ENCODE measurements around the gene SNTN. TPM values are rescaled to one million over a fixed set of nuclear protein-coding genes. Genes with fewer than 3 reads are reported as not detected.

SNTN gene
- total and polyA plus RNA-seq, 2 experiments from 2014 or later: 0.70 TPM; not detected in 1

DNA sequence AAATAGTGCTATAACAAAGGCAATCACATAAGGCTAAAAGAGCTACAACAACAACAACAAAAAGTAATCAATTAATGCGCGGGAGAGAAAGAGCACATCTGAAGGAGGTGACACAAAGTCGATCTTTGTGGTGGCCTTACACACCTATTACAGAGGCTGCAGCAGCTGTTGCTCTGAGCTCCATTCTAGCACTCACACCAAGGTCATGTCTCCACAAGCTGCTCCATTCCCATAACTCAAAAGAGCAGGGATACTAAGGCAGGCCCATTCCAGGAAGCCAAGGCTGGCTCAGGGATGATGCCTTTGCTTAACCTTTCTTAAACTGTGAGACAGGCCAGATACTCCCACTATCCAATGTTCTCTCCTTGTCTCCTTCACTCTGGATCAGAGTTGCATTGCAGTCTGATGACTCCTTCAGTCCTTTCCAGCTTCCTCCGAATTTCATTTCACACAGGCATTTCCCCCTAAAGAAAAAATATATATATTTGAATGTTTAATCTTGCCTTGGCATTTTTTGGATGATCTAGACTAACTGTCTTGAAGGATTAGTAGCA, 52.7 kb downstream of the SNTN start:
- no peaks in the 10 kb centered on the region for H4K20me1 ChIP-seq (replicated peaks; ENCODE audit: insufficient read depth)
- Mint-ChIP-seq H3K27ac (no peak overlapping the region), H3K27me3 (ENCODE audit: insufficient read depth, low read depth, poor library complexity) (no peaks in the 10 kb centered on the region), H3K36me3 (ENCODE audit: low read depth) (no peaks in the 10 kb centered on the region), H3K9me3 (no peaks in the 10 kb centered on the region), H3K4me3 (no peak overlapping the region), H3K4me1 (no peaks in the 10 kb centered on the region)
- H3K4me1 ChIP-seq (ENCODE audit: insufficient read depth): no peaks in the 10 kb centered on the region
- TF ChIP-seq, protein P1, sequence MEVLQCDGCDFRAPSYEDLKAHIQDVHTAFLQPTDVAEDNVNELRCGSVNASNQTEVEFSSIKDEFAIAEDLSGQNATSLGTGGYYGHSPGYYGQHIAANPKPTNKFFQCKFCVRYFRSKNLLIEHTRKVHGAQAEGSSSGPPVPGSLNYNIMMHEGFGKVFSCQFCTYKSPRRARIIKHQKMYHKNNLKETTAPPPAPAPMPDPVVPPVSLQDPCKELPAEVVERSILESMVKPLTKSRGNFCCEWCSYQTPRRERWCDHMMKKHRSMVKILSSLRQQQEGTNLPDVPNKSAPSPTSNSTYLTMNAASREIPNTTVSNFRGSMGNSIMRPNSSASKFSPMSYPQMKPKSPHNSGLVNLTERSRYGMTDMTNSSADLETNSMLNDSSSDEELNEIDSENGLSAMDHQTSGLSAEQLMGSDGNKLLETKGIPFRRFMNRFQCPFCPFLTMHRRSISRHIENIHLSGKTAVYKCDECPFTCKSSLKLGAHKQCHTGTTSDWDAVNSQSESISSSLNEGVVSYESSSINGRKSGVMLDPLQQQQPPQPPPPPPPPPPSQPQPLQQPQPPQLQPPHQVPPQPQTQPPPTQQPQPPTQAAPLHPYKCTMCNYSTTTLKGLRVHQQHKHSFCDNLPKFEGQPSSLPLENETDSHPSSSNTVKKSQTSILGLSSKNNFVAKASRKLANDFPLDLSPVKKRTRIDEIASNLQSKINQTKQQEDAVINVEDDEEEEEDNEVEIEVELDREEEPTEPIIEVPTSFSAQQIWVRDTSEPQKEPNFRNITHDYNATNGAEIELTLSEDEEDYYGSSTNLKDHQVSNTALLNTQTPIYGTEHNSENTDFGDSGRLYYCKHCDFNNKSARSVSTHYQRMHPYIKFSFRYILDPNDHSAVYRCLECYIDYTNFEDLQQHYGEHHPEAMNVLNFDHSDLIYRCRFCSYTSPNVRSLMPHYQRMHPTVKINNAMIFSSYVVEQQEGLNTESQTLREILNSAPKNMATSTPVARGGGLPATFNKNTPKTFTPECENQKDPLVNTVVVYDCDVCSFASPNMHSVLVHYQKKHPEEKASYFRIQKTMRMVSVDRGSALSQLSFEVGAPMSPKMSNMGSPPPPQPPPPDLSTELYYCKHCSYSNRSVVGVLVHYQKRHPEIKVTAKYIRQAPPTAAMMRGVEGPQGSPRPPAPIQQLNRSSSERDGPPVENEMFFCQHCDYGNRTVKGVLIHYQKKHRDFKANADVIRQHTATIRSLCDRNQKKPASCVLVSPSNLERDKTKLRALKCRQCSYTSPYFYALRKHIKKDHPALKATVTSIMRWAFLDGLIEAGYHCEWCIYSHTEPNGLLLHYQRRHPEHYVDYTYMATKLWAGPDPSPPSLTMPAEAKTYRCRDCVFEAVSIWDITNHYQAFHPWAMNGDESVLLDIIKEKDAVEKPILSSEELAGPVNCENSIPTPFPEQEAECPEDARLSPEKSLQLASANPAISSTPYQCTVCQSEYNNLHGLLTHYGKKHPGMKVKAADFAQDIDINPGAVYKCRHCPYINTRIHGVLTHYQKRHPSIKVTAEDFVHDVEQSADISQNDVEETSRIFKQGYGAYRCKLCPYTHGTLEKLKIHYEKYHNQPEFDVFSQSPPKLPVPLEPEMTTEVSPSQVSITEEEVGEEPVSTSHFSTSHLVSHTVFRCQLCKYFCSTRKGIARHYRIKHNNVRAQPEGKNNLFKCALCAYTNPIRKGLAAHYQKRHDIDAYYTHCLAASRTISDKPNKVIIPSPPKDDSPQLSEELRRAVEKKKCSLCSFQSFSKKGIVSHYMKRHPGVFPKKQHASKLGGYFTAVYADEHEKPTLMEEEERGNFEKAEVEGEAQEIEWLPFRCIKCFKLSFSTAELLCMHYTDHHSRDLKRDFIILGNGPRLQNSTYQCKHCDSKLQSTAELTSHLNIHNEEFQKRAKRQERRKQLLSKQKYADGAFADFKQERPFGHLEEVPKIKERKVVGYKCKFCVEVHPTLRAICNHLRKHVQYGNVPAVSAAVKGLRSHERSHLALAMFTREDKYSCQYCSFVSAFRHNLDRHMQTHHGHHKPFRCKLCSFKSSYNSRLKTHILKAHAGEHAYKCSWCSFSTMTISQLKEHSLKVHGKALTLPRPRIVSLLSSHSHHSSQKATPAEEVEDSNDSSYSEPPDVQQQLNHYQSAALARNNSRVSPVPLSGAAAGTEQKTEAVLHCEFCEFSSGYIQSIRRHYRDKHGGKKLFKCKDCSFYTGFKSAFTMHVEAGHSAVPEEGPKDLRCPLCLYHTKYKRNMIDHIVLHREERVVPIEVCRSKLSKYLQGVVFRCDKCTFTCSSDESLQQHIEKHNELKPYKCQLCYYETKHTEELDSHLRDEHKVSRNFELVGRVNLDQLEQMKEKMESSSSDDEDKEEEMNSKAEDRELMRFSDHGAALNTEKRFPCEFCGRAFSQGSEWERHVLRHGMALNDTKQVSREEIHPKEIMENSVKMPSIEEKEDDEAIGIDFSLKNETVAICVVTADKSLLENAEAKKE (CRISPR knock-in tag; IDR thresholded peaks at IDR 0.05): no peak
- TF ChIP-seq, protein P2, sequence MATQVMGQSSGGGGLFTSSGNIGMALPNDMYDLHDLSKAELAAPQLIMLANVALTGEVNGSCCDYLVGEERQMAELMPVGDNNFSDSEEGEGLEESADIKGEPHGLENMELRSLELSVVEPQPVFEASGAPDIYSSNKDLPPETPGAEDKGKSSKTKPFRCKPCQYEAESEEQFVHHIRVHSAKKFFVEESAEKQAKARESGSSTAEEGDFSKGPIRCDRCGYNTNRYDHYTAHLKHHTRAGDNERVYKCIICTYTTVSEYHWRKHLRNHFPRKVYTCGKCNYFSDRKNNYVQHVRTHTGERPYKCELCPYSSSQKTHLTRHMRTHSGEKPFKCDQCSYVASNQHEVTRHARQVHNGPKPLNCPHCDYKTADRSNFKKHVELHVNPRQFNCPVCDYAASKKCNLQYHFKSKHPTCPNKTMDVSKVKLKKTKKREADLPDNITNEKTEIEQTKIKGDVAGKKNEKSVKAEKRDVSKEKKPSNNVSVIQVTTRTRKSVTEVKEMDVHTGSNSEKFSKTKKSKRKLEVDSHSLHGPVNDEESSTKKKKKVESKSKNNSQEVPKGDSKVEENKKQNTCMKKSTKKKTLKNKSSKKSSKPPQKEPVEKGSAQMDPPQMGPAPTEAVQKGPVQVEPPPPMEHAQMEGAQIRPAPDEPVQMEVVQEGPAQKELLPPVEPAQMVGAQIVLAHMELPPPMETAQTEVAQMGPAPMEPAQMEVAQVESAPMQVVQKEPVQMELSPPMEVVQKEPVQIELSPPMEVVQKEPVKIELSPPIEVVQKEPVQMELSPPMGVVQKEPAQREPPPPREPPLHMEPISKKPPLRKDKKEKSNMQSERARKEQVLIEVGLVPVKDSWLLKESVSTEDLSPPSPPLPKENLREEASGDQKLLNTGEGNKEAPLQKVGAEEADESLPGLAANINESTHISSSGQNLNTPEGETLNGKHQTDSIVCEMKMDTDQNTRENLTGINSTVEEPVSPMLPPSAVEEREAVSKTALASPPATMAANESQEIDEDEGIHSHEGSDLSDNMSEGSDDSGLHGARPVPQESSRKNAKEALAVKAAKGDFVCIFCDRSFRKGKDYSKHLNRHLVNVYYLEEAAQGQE (IDR thresholded peaks at IDR 0.05; ENCODE audit: unreplicated experiment): no peak
- no peak for TF ChIP-seq NANOG (IDR thresholded peaks at IDR 0.05; ENCODE audit: borderline replicate concordance)
- TF ChIP-seq, protein P3, sequence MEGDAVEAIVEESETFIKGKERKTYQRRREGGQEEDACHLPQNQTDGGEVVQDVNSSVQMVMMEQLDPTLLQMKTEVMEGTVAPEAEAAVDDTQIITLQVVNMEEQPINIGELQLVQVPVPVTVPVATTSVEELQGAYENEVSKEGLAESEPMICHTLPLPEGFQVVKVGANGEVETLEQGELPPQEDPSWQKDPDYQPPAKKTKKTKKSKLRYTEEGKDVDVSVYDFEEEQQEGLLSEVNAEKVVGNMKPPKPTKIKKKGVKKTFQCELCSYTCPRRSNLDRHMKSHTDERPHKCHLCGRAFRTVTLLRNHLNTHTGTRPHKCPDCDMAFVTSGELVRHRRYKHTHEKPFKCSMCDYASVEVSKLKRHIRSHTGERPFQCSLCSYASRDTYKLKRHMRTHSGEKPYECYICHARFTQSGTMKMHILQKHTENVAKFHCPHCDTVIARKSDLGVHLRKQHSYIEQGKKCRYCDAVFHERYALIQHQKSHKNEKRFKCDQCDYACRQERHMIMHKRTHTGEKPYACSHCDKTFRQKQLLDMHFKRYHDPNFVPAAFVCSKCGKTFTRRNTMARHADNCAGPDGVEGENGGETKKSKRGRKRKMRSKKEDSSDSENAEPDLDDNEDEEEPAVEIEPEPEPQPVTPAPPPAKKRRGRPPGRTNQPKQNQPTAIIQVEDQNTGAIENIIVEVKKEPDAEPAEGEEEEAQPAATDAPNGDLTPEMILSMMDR (conservative IDR thresholded peaks at IDR 0.05; ENCODE audit: low read depth in 2 of 2): no peak
- no peak overlapping the region for H3K4me3 ChIP-seq
- H2AFZ ChIP-seq: no peak overlapping the region
- H3K27me3 ChIP-seq (ENCODE audit: insufficient read depth): no peaks in the 10 kb centered on the region
- no peaks in the 10 kb centered on the region for H3F3A ChIP-seq (replicated peaks; ENCODE audit: low read depth)
- no peak overlapping the region for H3K4me2 ChIP-seq
- no peak overlapping the region for H3K27ac ChIP-seq (ENCODE audit: low read depth)
- no peaks in the 10 kb centered on the region for H3K79me2 ChIP-seq (replicated peaks; ENCODE audit: insufficient read depth)
- ATAC-seq (no peak), DNase-seq (ENCODE audit: low spot score) (no peak)
- no peaks in the 10 kb centered on the region for H3K36me3 ChIP-seq (ENCODE audit: insufficient read depth)
- H3K9me2 ChIP-seq (ENCODE audit: insufficient read depth): no peaks in the 10 kb centered on the region
